Activated CD8-positive, alpha-beta memory T cell treated with anti-CD3 and anti-CD28 coated beads, Interleukin-2, amount 50 U/mL, for 1 hour (primary cell): ENCODE measurements around the gene PBX3.

Experiments
- DNase-seq: peaks from one replicate; pipeline ENCODE4 v3.0.0-alpha.2; 2020; ENCODE audit errors: extremely low read depth

The PBX3 gene

GRCh38 chr9:125995706-125996105 is 248.5 kb downstream of the PBX3 start:
- DNase-seq, result no peak

- no peak for DNase-seq
These were observed 249.6 kb downstream of the PBX3 start for GRCh38 chr9:125996791-125997190.

GRCh38 chr9:125997196-125997823 is 250.1 kb downstream of the PBX3 start:
- no peak for DNase-seq

- no peak for DNase-seq
These were observed 251.8 kb downstream of the PBX3 start for GRCh38 chr9:125998837-125999503.

- DNase-seq, result no peak
These were observed 252.3 kb downstream of the PBX3 start for GRCh38 chr9:125999504-125999881.

GRCh38 chr9:126000256-126000655 is 253.1 kb downstream of the PBX3 start:
- DNase-seq, result no peak

GRCh38 chr9:126000731-126001580 is 253.8 kb downstream of the PBX3 start:
- DNase-seq, result no peak

- no peak for DNase-seq
These were observed 254.5 kb downstream of the PBX3 start for GRCh38 chr9:126001581-126002225.

- DNase-seq, result no peak
These were observed 255.5 kb downstream of the PBX3 start for GRCh38 chr9:126002476-126003350.

- DNase-seq, result no peak
These were observed 261.9 kb downstream of the PBX3 start for GRCh38 chr9:126009047-126009446.

- DNase-seq, result no peak
These were observed 267.6 kb downstream of the PBX3 start for GRCh38 chr9:126014726-126015125.

- no peak for DNase-seq
These were observed 268.3 kb downstream of the PBX3 start for GRCh38 chr9:126015424-126015823.

GRCh38 chr9:126016579-126017290 is 269.6 kb downstream of the PBX3 start:
- no peak for DNase-seq
